SK-N-SH treated with all-trans-retinoic acid at 6 μM for 48 hours (cell line): Measurements from ENCODE around the gene PDLIM3.

ENCODE experiments used
- ARNTL ChIP-seq: fragments of 450-650 bp; formaldehyde crosslinking; IDR thresholded peaks from 2 replicates; pipeline ENCODE4 v1.5.0; 2020; ENCODE audit warnings: low read depth, mild to moderate bottlenecking, moderate library complexity, borderline replicate concordance
- ZC3H10 ChIP-seq: fragments of 250-450 bp; sonication (Bioruptor Pico); IDR thresholded peaks from 2 replicates; pipeline ENCODE4 v1.5.1; 2021; ENCODE audit warnings: mild to moderate bottlenecking, moderate library complexity
- ZNF8 ChIP-seq: fragments of 450-650 bp; formaldehyde crosslinking; IDR thresholded peaks from 2 replicates; pipeline ENCODE4 v1.5.0; 2020; ENCODE audit warnings: mild to moderate bottlenecking, moderate library complexity
- TF ChIP-seq, protein P1 (sequence below): fragments of 250-450 bp; sonication (Bioruptor Pico); IDR thresholded peaks from 2 replicates; pipeline ENCODE4 v1.8.0; 2020; ENCODE audit warnings: mild to moderate bottlenecking, moderate library complexity, borderline replicate concordance

DNA sequence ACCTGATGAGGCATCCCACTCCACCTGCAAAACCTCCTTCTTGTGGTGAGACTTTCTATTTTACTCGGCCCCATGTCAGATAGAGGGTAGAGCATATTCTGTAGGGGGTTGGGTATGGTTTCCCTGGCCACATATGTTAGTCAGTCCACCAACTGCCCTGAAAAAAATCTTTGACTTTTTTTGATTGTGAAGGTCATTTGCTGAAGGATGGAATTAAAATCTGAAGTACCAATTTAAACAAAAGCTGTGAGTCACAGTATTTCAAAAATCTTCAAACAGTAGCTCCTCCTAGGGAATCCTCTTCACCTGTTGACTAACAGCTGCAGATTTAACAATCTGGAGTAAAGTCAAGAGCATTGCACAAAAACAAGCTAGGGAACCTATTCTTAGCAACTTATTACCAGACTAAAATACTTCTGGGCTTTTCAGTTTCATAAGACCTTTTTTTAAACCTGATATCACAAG lies 55.8 kb downstream of the PDLIM3 start:
- TF ChIP-seq, protein P1, sequence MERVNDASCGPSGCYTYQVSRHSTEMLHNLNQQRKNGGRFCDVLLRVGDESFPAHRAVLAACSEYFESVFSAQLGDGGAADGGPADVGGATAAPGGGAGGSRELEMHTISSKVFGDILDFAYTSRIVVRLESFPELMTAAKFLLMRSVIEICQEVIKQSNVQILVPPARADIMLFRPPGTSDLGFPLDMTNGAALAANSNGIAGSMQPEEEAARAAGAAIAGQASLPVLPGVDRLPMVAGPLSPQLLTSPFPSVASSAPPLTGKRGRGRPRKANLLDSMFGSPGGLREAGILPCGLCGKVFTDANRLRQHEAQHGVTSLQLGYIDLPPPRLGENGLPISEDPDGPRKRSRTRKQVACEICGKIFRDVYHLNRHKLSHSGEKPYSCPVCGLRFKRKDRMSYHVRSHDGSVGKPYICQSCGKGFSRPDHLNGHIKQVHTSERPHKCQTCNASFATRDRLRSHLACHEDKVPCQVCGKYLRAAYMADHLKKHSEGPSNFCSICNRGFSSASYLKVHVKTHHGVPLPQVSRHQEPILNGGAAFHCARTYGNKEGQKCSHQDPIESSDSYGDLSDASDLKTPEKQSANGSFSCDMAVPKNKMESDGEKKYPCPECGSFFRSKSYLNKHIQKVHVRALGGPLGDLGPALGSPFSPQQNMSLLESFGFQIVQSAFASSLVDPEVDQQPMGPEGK = no peak
- TF ChIP-seq ARNTL (CRISPR knock-in tag) (no peak), ZC3H10 (CRISPR knock-in tag) (no peak), ZNF8 (CRISPR knock-in tag) (no peak)
